CD14-positive monocyte (primary cell): ENCODE results near the gene STK32A. TPM values are rescaled to one million over a fixed set of nuclear protein-coding genes. Genes with fewer than 3 reads are reported as not detected.

Experiments used
- DNase-seq, 3 donors: peaks; one replicate each; pipeline ENCODE4 v3.0.0-alpha.2; 2011 to 2022
- H2AFZ ChIP-seq: 2 replicates; pipeline ENCODE4 v1.6.0; 2012; ENCODE audit warnings: mild to moderate bottlenecking, low read depth, low read length, inconsistent platforms; ENCODE audit not compliant: insufficient read depth, poor library complexity, severe bottlenecking
- H3K27ac ChIP-seq, 2 donors: 1 replicate in 1 of 2; 2 replicates in 1 of 2; pipeline ENCODE4 v1.5.1; 2012 to 2013; ENCODE audit warnings: low read length in 2 of 2, control low read depth in 1 of 2, inconsistent platforms in 1 of 2, low read depth in 1 of 2, mild to moderate bottlenecking in 1 of 2
- H3K27me3 ChIP-seq, 2 donors: one replicate each; pipeline versions ENCODE4 v1.6.0 to v1.6.1; 2011 to 2013; ENCODE audit warnings: low read length in 2 of 2; ENCODE audit not compliant: control insufficient read depth in 2 of 2, insufficient read depth in 2 of 2
- H3K36me3 ChIP-seq, 2 donors: replicated peaks in 1 of 2; 1 replicate in 1 of 2; 2 replicates in 1 of 2; pipeline versions ENCODE4 v1.5.1 to v1.6.1; 2012 to 2013; ENCODE audit warnings: low read length in 2 of 2, control low read depth in 1 of 2, inconsistent platforms in 1 of 2, mild to moderate bottlenecking in 1 of 2; ENCODE audit not compliant: insufficient read depth in 2 of 2, control insufficient read depth in 1 of 2
- H3K4me1 ChIP-seq, 2 donors: 1 replicate in 1 of 2; 2 replicates in 1 of 2; pipeline versions ENCODE4 v1.5.1 to v1.6.1; 2012 to 2013; ENCODE audit warnings: low read length in 2 of 2, control low read depth in 1 of 2, inconsistent platforms in 1 of 2, mild to moderate bottlenecking in 1 of 2, moderate library complexity in 1 of 2; ENCODE audit not compliant: insufficient read depth in 2 of 2, control insufficient read depth in 1 of 2
- H3K4me2 ChIP-seq: replicated peaks from 2 replicates; pipeline ENCODE3; 2012; ENCODE audit warnings: low read length, moderate library complexity, mild to moderate bottlenecking; ENCODE audit not compliant: poor library complexity, severe bottlenecking; ENCODE audit errors: extremely low read depth
- H3K4me3 ChIP-seq, 3 experiments: fragments of 200-600 bp in 1 of 3; sonication (generic) in 1 of 3; replicated peaks in 1 of 3; 1 replicate in 2 of 3; 2 replicates in 1 of 3; pipeline ENCODE4 v1.5.1; 2011 to 2013; ENCODE audit warnings: low read length in 3 of 3, mild to moderate bottlenecking in 3 of 3, control low read depth in 2 of 3, low read depth in 2 of 3, inconsistent platforms in 1 of 3, moderate library complexity in 1 of 3
- H3K79me2 ChIP-seq: 2 replicates; pipeline ENCODE4 v1.6.0; 2012; ENCODE audit warnings: mild to moderate bottlenecking, control low read depth, inconsistent platforms, low read length, moderate library complexity; ENCODE audit not compliant: insufficient read depth
- H3K9ac ChIP-seq: 2 replicates; pipeline ENCODE4 v1.6.0; 2017; ENCODE audit warnings: low read length, mild to moderate bottlenecking; ENCODE audit not compliant: insufficient read depth, poor library complexity, severe bottlenecking
- H3K9me3 ChIP-seq, 2 donors: replicated peaks in 1 of 2; 1 replicate in 1 of 2; 2 replicates in 1 of 2; pipeline versions ENCODE4 v1.5.1 to v1.6.1; 2012 to 2013; ENCODE audit warnings: low read length in 2 of 2, control low read depth in 1 of 2; ENCODE audit not compliant: control insufficient read depth in 1 of 2, insufficient read depth in 1 of 2
- H4K20me1 ChIP-seq: 2 replicates; pipeline ENCODE4 v1.6.0; 2012; ENCODE audit warnings: mild to moderate bottlenecking, low read length, control low read depth, moderate library complexity; ENCODE audit not compliant: insufficient read depth
- H3K27ac Mint-ChIP-seq, 7 donors: one replicate each; pipeline ENCODE4 v1.8.0; 2020; ENCODE audit warnings: mild to moderate bottlenecking in 7 of 7, mixed read lengths in 7 of 7, moderate library complexity in 6 of 7, inconsistent platforms in 2 of 7
- H3K27me3 Mint-ChIP-seq, 3 donors: one replicate each; pipeline ENCODE4 v1.8.0; 2021 to 2022; ENCODE audit warnings: low read depth in 3 of 3, mild to moderate bottlenecking in 3 of 3, mixed read lengths in 3 of 3, moderate library complexity in 3 of 3, inconsistent platforms in 1 of 3
- H3K36me3 Mint-ChIP-seq, 2 donors: one replicate each; pipeline ENCODE4 v1.8.0; 2020; ENCODE audit warnings: mixed read lengths in 2 of 2, inconsistent platforms in 1 of 2, mild to moderate bottlenecking in 1 of 2
- H3K4me1 Mint-ChIP-seq: one replicate; pipeline ENCODE4 v1.8.0; 2020; ENCODE audit warnings: mild to moderate bottlenecking, mixed read lengths
- H3K4me3 Mint-ChIP-seq, 2 donors: one replicate each; pipeline ENCODE4 v1.8.0; 2020; ENCODE audit warnings: mild to moderate bottlenecking in 2 of 2, mixed read lengths in 2 of 2, moderate library complexity in 1 of 2
- H3K9me3 Mint-ChIP-seq, 7 donors: one replicate each; pipeline ENCODE4 v1.8.0; 2020 to 2022; ENCODE audit warnings: mixed read lengths in 7 of 7, mild to moderate bottlenecking in 6 of 7, moderate library complexity in 6 of 7, inconsistent platforms in 2 of 7
- WGBS: methylation state at CpG from one replicate; pipeline ENCODE4 v1.1.5; 2013; ENCODE audit warnings: missing lambda C conversion rate; ENCODE audit not compliant: insufficient coverage; 5-methylcytosine and 5-hydroxymethylcytosine counted together
- intact Hi-C, 2 donors: fragments of 100-400 bp; cut with micrococcal nuclease; formaldehyde crosslinking; loops; one replicate each; pipeline versions ENCODE4 v1.15.0 to v1.15.1; 2023
- polyA plus RNA-seq, 3 donors: library from polyadenylated mRNA; depleted of rRNA in 1 of 3; unstranded in 2 of 3; stranded (reverse) in 1 of 3; fragments of 300-500 nt in 2 of 3; fragments of >200 nt in 1 of 3; fragmentation: Illumina TruSeq in 2 of 3; gene quantifications; 1 replicate in 2 of 3; 2 replicates in 1 of 3; pipeline ENCODE4 v1.2.3, GENCODE V29; 2012 to 2021
- TF ChIP-seq, protein P1 (sequence below): fragments of 200-600 bp; IDR thresholded peaks from one replicate; pipeline ENCODE4 v1.8.0; 2022; ENCODE audit warnings: antibody characterized with exemption, mild to moderate bottlenecking

The STK32A gene
- polyA plus RNA-seq, 3 donors, result not detected

GRCh38 chr5:147310059-147310704 lies 75.4 kb downstream of the STK32A start:
- no peaks in the 10 kb centered on the region for H3K27me3 ChIP-seq
- no peaks in the 10 kb centered on the region for H3K79me2 ChIP-seq
- no peaks in the 10 kb centered on the region for H4K20me1 ChIP-seq
- peaks cover 0 to 8% (median 0%) of the 10 kb centered on the region in 7 donors for H3K9me3 Mint-ChIP-seq
- peak overlapping the region in 5 of 7 donors; percentile 45 to 74 (median 70) for H3K27ac Mint-ChIP-seq
- no peaks in the 10 kb centered on the region for H3K36me3 Mint-ChIP-seq
- H3K27ac ChIP-seq, result peak overlapping the region in 1 of 2 donors; percentile 75
- TF ChIP-seq, protein P1, sequence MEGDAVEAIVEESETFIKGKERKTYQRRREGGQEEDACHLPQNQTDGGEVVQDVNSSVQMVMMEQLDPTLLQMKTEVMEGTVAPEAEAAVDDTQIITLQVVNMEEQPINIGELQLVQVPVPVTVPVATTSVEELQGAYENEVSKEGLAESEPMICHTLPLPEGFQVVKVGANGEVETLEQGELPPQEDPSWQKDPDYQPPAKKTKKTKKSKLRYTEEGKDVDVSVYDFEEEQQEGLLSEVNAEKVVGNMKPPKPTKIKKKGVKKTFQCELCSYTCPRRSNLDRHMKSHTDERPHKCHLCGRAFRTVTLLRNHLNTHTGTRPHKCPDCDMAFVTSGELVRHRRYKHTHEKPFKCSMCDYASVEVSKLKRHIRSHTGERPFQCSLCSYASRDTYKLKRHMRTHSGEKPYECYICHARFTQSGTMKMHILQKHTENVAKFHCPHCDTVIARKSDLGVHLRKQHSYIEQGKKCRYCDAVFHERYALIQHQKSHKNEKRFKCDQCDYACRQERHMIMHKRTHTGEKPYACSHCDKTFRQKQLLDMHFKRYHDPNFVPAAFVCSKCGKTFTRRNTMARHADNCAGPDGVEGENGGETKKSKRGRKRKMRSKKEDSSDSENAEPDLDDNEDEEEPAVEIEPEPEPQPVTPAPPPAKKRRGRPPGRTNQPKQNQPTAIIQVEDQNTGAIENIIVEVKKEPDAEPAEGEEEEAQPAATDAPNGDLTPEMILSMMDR, result no peak
- H3K36me3 ChIP-seq, result no peaks in the 10 kb centered on the region
- no peak overlapping the region for H3K4me3 Mint-ChIP-seq
- H3K9me3 ChIP-seq, result peaks cover 0 to 2% of the 10 kb centered on the region in 2 donors
- peak; percentile 64 to 67 (median 64) for DNase-seq
- no peaks in the 10 kb centered on the region for H3K27me3 Mint-ChIP-seq
- peaks cover 7 to 9% of the 10 kb centered on the region in 2 donors for H3K4me1 ChIP-seq
- H3K9ac ChIP-seq, result no peak overlapping the region
- peak overlapping the region; percentile 49 for H2AFZ ChIP-seq
- H3K4me2 ChIP-seq, result peak overlapping the region; percentile 7
- H3K4me1 Mint-ChIP-seq, result peaks cover 15% of the 10 kb centered on the region
- peak overlapping the region in 1 of 3 experiments; percentile 30 for H3K4me3 ChIP-seq
- intact Hi-C loops, result no loop called here
- WGBS, result 16% methylated on average over 5 of the region's 10 CpGs

GRCh38 chr5:147317978-147318684 lies 83.3 kb downstream of the STK32A start:
- Histone ChIP-seq H3K27ac (no peak overlapping the region), H3K36me3 (no peaks in the 10 kb centered on the region), H4K20me1 (no peaks in the 10 kb centered on the region), H2AFZ (no peak overlapping the region), H3K4me3 (no peak overlapping the region), H3K4me1 (no peaks in the 10 kb centered on the region), H3K9me3 (no peaks in the 10 kb centered on the region), H3K4me2 (no peak overlapping the region), H3K27me3 (no peaks in the 10 kb centered on the region), H3K9ac (no peak overlapping the region), H3K79me2 (no peaks in the 10 kb centered on the region)
- no peak for DNase-seq
- H3K9me3 Mint-ChIP-seq, result peaks cover 0 to 2% (median 0%) of the 10 kb centered on the region in 7 donors
- no peak overlapping the region for H3K27ac Mint-ChIP-seq
- TF ChIP-seq, protein P1, result no peak
- WGBS, result 100% methylated on average over 1 of the region's 7 CpGs
- H3K27me3 Mint-ChIP-seq, result peaks cover 0 to 2% (median 0%) of the 10 kb centered on the region in 3 donors
- H3K4me1 Mint-ChIP-seq, result peaks cover 4% of the 10 kb centered on the region
- no peak overlapping the region for H3K4me3 Mint-ChIP-seq
- intact Hi-C loops, result no loop called here
- H3K36me3 Mint-ChIP-seq, result no peaks in the 10 kb centered on the region
